CD14-positive monocyte (primary cell): ENCODE data around the gene ECEL1. TPM values are rescaled to one million over a fixed set of nuclear protein-coding genes. Genes with fewer than 3 reads are reported as not detected.

ENCODE experiments used
- DNase-seq, 3 donors: peaks; one replicate each; pipeline ENCODE4 v3.0.0-alpha.2; 2011 to 2022
- H2AFZ ChIP-seq: 2 replicates; pipeline ENCODE4 v1.6.0; 2012; ENCODE audit warnings: mild to moderate bottlenecking, low read depth, low read length, inconsistent platforms; ENCODE audit not compliant: insufficient read depth, poor library complexity, severe bottlenecking
- H3K27ac ChIP-seq, 2 donors: 1 replicate in 1 of 2; 2 replicates in 1 of 2; pipeline ENCODE4 v1.5.1; 2012 to 2013; ENCODE audit warnings: low read length in 2 of 2, control low read depth in 1 of 2, inconsistent platforms in 1 of 2, low read depth in 1 of 2, mild to moderate bottlenecking in 1 of 2
- H3K27me3 ChIP-seq, 2 donors: one replicate each; pipeline versions ENCODE4 v1.6.0 to v1.6.1; 2011 to 2013; ENCODE audit warnings: low read length in 2 of 2; ENCODE audit not compliant: control insufficient read depth in 2 of 2, insufficient read depth in 2 of 2
- H3K36me3 ChIP-seq, 2 donors: replicated peaks in 1 of 2; 1 replicate in 1 of 2; 2 replicates in 1 of 2; pipeline versions ENCODE4 v1.5.1 to v1.6.1; 2012 to 2013; ENCODE audit warnings: low read length in 2 of 2, control low read depth in 1 of 2, inconsistent platforms in 1 of 2, mild to moderate bottlenecking in 1 of 2; ENCODE audit not compliant: insufficient read depth in 2 of 2, control insufficient read depth in 1 of 2
- H3K4me1 ChIP-seq, 2 donors: 1 replicate in 1 of 2; 2 replicates in 1 of 2; pipeline versions ENCODE4 v1.5.1 to v1.6.1; 2012 to 2013; ENCODE audit warnings: low read length in 2 of 2, control low read depth in 1 of 2, inconsistent platforms in 1 of 2, mild to moderate bottlenecking in 1 of 2, moderate library complexity in 1 of 2; ENCODE audit not compliant: insufficient read depth in 2 of 2, control insufficient read depth in 1 of 2
- H3K4me2 ChIP-seq: replicated peaks from 2 replicates; pipeline ENCODE3; 2012; ENCODE audit warnings: low read length, moderate library complexity, mild to moderate bottlenecking; ENCODE audit not compliant: poor library complexity, severe bottlenecking; ENCODE audit errors: extremely low read depth
- H3K4me3 ChIP-seq, 3 experiments: fragments of 200-600 bp in 1 of 3; sonication (generic) in 1 of 3; replicated peaks in 1 of 3; 1 replicate in 2 of 3; 2 replicates in 1 of 3; pipeline ENCODE4 v1.5.1; 2011 to 2013; ENCODE audit warnings: low read length in 3 of 3, mild to moderate bottlenecking in 3 of 3, control low read depth in 2 of 3, low read depth in 2 of 3, inconsistent platforms in 1 of 3, moderate library complexity in 1 of 3
- H3K79me2 ChIP-seq: 2 replicates; pipeline ENCODE4 v1.6.0; 2012; ENCODE audit warnings: mild to moderate bottlenecking, control low read depth, inconsistent platforms, low read length, moderate library complexity; ENCODE audit not compliant: insufficient read depth
- H3K9ac ChIP-seq: 2 replicates; pipeline ENCODE4 v1.6.0; 2017; ENCODE audit warnings: low read length, mild to moderate bottlenecking; ENCODE audit not compliant: insufficient read depth, poor library complexity, severe bottlenecking
- H3K9me3 ChIP-seq, 2 donors: replicated peaks in 1 of 2; 1 replicate in 1 of 2; 2 replicates in 1 of 2; pipeline versions ENCODE4 v1.5.1 to v1.6.1; 2012 to 2013; ENCODE audit warnings: low read length in 2 of 2, control low read depth in 1 of 2; ENCODE audit not compliant: control insufficient read depth in 1 of 2, insufficient read depth in 1 of 2
- H4K20me1 ChIP-seq: 2 replicates; pipeline ENCODE4 v1.6.0; 2012; ENCODE audit warnings: mild to moderate bottlenecking, low read length, control low read depth, moderate library complexity; ENCODE audit not compliant: insufficient read depth
- H3K27ac Mint-ChIP-seq, 7 donors: one replicate each; pipeline ENCODE4 v1.8.0; 2020; ENCODE audit warnings: mild to moderate bottlenecking in 7 of 7, mixed read lengths in 7 of 7, moderate library complexity in 6 of 7, inconsistent platforms in 2 of 7
- H3K27me3 Mint-ChIP-seq, 3 donors: one replicate each; pipeline ENCODE4 v1.8.0; 2021 to 2022; ENCODE audit warnings: low read depth in 3 of 3, mild to moderate bottlenecking in 3 of 3, mixed read lengths in 3 of 3, moderate library complexity in 3 of 3, inconsistent platforms in 1 of 3
- H3K36me3 Mint-ChIP-seq, 2 donors: one replicate each; pipeline ENCODE4 v1.8.0; 2020; ENCODE audit warnings: mixed read lengths in 2 of 2, inconsistent platforms in 1 of 2, mild to moderate bottlenecking in 1 of 2
- H3K4me1 Mint-ChIP-seq: one replicate; pipeline ENCODE4 v1.8.0; 2020; ENCODE audit warnings: mild to moderate bottlenecking, mixed read lengths
- H3K4me3 Mint-ChIP-seq, 2 donors: one replicate each; pipeline ENCODE4 v1.8.0; 2020; ENCODE audit warnings: mild to moderate bottlenecking in 2 of 2, mixed read lengths in 2 of 2, moderate library complexity in 1 of 2
- H3K9me3 Mint-ChIP-seq, 7 donors: one replicate each; pipeline ENCODE4 v1.8.0; 2020 to 2022; ENCODE audit warnings: mixed read lengths in 7 of 7, mild to moderate bottlenecking in 6 of 7, moderate library complexity in 6 of 7, inconsistent platforms in 2 of 7
- WGBS: methylation state at CpG from one replicate; pipeline ENCODE4 v1.1.5; 2013; ENCODE audit warnings: missing lambda C conversion rate; ENCODE audit not compliant: insufficient coverage; 5-methylcytosine and 5-hydroxymethylcytosine counted together
- intact Hi-C, 2 donors: fragments of 100-400 bp; cut with micrococcal nuclease; formaldehyde crosslinking; loops; one replicate each; pipeline versions ENCODE4 v1.15.0 to v1.15.1; 2023
- polyA plus RNA-seq, 3 donors: library from polyadenylated mRNA; depleted of rRNA in 1 of 3; unstranded in 2 of 3; stranded (reverse) in 1 of 3; fragments of 300-500 nt in 2 of 3; fragments of >200 nt in 1 of 3; fragmentation: Illumina TruSeq in 2 of 3; gene quantifications; 1 replicate in 2 of 3; 2 replicates in 1 of 3; pipeline ENCODE4 v1.2.3, GENCODE V29; 2012 to 2021
- TF ChIP-seq, protein P1 (sequence below): fragments of 200-600 bp; IDR thresholded peaks from one replicate; pipeline ENCODE4 v1.8.0; 2022; ENCODE audit warnings: antibody characterized with exemption, mild to moderate bottlenecking

The ECEL1 gene
- polyA plus RNA-seq, 3 donors = not detected

DNA sequence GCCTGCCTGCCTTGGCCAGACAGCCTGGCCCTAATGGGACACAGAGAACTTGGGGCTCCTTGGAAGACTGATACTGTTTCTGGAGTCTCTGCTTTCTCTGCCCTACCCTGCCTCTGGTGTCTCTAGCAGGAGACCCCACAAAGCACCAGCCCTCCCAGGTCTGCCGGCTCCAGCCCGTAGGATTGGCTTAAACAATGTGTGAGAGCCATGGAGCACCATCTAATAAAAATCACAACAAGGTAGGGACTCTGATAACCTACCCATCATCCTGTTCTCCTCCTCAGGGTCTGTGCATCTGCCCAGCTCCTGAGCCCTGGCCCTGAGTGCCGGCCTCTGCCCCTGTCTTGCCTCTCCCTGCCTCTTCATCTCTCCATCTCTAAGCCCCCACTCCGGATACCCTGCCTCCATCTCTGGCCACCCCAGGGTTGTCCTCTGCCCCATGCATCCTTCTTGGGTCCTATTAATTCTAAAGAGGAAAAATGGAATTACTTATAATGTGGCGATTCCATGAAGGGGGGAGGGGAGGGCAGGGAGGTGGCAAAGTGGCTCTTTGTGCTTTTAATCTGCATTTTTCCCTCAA, 1.2 kb upstream of the ECEL1 start:
- intact Hi-C loops = no loop called here
- WGBS = 78% methylated on average over 3 of the region's 5 CpGs
- H3K9ac ChIP-seq = no peak overlapping the region
- H3K4me1 Mint-ChIP-seq = no peaks in the 10 kb centered on the region
- no peaks in the 10 kb centered on the region for H3K9me3 ChIP-seq
- H3K36me3 Mint-ChIP-seq = no peaks in the 10 kb centered on the region
- no peak overlapping the region for H3K27ac Mint-ChIP-seq
- H3K4me1 ChIP-seq = no peaks in the 10 kb centered on the region
- H3K27me3 Mint-ChIP-seq = peaks cover 39 to 61% (median 43%) of the 10 kb centered on the region in 3 donors
- DNase-seq = no peak
- H2AFZ ChIP-seq = no peak overlapping the region
- H3K27me3 ChIP-seq = peaks cover 15 to 46% of the 10 kb centered on the region in 2 donors
- TF ChIP-seq, protein P1, sequence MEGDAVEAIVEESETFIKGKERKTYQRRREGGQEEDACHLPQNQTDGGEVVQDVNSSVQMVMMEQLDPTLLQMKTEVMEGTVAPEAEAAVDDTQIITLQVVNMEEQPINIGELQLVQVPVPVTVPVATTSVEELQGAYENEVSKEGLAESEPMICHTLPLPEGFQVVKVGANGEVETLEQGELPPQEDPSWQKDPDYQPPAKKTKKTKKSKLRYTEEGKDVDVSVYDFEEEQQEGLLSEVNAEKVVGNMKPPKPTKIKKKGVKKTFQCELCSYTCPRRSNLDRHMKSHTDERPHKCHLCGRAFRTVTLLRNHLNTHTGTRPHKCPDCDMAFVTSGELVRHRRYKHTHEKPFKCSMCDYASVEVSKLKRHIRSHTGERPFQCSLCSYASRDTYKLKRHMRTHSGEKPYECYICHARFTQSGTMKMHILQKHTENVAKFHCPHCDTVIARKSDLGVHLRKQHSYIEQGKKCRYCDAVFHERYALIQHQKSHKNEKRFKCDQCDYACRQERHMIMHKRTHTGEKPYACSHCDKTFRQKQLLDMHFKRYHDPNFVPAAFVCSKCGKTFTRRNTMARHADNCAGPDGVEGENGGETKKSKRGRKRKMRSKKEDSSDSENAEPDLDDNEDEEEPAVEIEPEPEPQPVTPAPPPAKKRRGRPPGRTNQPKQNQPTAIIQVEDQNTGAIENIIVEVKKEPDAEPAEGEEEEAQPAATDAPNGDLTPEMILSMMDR = no peak
- H4K20me1 ChIP-seq = no peaks in the 10 kb centered on the region
- H3K9me3 Mint-ChIP-seq = peaks cover 0 to 5% (median 3%) of the 10 kb centered on the region in 7 donors
- H3K27ac ChIP-seq = no peak overlapping the region
- no peak overlapping the region for H3K4me2 ChIP-seq
- H3K4me3 Mint-ChIP-seq = peak overlapping the region in 1 of 2 donors; percentile 65
- no peaks in the 10 kb centered on the region for H3K36me3 ChIP-seq
- no peaks in the 10 kb centered on the region for H3K79me2 ChIP-seq
- no peak overlapping the region for H3K4me3 ChIP-seq

- no peak overlapping the region for H3K4me3 ChIP-seq
- peaks cover 39 to 64% (median 45%) of the 10 kb centered on the region in 3 donors for H3K27me3 Mint-ChIP-seq
- 64% methylated on average over 8 of the region's 16 CpGs for WGBS
Measured at GRCh38 chr2:232488097-232488711, 570 bp upstream of the ECEL1 start.

More at GRCh38 chr2:232488097-232488711, 570 bp upstream of the ECEL1 start:
- Histone ChIP-seq H3K27ac (no peak overlapping the region), H3K9ac (no peak overlapping the region), H2AFZ (no peak overlapping the region), H3K9me3 (no peaks in the 10 kb centered on the region), H4K20me1 (no peaks in the 10 kb centered on the region), H3K36me3 (no peaks in the 10 kb centered on the region), H3K4me2 (no peak overlapping the region), H3K79me2 (no peaks in the 10 kb centered on the region), H3K4me1 (no peaks in the 10 kb centered on the region), H3K27me3 (peaks cover 15 to 46% of the 10 kb centered on the region in 2 donors)
- TF ChIP-seq, protein P1 = no peak
- peaks cover 0 to 5% (median 3%) of the 10 kb centered on the region in 7 donors for H3K9me3 Mint-ChIP-seq
- no peak for DNase-seq
- H3K36me3 Mint-ChIP-seq = no peaks in the 10 kb centered on the region
- H3K4me1 Mint-ChIP-seq = no peaks in the 10 kb centered on the region
- peak overlapping the region in 1 of 2 donors; percentile 52 for H3K4me3 Mint-ChIP-seq
- intact Hi-C loops = no loop called here
- H3K27ac Mint-ChIP-seq = no peak overlapping the region
